ENCODE data around the gene RELB. TPM values are rescaled to one million over a fixed set of nuclear protein-coding genes. Genes with fewer than 3 reads are reported as not detected.
A peak's percentile ranks its signal among the peaks of the same experiment; 100 is the strongest.
"Not testable (repeated sequence)": the region's sequence is repeated elsewhere in the genome, so short reads cannot be mapped to it uniquely, and the experiment has no call there.

Gene RELB
- polyA plus RNA-seq, 4 donors: 5.2 to 7.7 (median 5.9) TPM

DNA sequence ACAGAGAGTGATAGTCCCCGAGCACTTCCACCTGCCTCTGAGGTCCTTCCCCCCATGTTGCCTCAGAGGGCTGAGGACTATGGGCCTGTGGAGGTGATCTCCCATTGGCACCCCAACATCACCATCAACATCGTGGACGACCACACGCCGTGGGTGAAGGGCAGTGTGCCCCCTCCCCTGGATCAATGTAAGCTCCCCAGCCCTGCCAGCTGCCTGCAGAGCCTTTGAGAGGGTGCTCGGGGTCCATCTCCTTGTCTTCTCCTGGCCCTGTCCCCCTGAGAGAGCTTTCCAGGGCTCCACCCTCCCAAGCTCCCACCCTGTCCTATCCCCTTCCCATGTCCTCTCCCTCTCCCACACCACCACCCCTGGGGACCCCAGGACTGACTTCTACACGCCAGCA is 14.9 kb upstream of the RELB start:
- DNase-seq (ENCODE audit: low read depth in 4 of 4, low spot score in 3 of 4): no peak

DNA sequence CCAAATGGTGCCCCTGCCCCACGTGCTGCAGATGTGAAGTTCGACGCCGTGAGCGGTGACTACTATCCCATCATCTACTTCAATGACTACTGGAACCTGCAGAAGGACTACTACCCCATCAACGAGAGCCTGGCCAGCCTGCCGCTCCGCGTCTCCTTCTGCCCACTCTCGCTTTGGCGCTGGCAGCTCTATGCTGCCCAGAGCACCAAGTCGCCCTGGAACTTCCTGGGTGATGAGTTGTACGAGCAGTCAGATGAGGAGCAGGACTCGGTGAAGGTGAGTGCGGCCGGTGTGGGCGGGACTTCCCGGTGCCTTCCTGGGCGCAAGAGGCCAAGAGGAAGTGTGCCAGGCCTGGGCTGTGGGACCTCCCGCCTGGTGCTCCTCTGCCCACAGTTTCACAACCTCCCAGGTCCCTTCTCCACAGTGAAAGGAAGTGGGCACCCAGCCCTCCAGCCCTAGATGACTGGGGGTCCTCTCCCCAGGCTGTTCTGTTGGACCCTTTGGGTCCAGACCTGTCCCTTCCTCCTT is 14.1 kb upstream of the RELB start:
- no peak for DNase-seq (ENCODE audit: low read depth in 4 of 4, low spot score in 3 of 4)

DNA sequence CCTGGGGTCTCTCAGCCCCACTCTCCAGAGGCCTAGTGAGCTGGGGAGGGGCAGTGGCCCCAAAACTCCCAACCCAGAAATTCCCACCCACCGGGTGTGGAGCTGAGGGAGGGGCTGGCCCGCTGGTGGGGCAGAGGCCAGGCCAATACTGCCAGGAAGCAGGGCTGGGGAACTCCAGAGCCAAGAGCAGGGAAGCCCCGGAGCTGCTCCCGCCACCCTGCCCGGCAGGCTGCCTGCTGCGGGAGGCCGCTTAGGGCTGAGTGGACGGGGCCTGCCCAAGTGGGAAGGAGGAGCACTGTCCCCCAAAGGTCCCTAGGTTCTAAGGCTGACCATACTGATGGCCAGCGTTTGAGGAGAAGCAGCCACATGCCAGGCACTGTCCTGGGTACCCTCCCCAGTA is 13.0 kb upstream of the RELB start:
- no peak for DNase-seq (ENCODE audit: low read depth in 4 of 4, low spot score in 3 of 4)

DNA sequence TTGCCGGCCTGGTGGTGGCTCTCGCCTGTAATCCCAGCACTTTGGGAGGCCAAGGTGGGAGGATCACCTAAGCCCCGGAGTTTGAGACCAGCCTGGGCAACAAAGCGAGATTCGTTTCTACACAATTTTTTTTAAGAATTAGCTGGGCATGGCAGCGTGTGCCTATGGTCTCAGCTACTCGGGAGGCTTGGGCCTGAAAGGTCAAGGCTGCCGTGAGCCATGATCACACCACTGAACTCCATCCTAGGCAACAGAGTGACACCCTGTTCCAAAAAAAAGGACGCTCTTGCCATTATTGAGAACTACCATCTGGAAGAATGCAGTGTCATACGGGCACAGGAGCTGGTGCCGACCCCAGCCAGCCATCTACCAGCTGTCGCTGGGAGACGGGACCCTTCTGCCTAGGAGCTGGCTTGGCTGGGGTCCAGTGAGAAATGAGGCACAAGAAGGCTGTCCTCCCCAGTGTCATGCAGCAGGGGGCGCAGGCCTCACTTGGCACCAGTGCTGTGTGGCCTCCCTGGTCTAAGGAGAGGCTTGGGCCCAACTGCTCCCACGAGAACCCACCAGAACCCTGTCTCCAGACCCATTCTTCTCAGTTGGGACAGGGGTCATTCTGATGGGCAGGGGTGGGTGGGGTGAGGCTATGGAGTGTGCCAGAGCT is 12.2 kb upstream of the RELB start:
- DNase-seq (ENCODE audit: low read depth in 4 of 4, low spot score in 3 of 4): peak in 1 of 4 donors; percentile 3

DNA sequence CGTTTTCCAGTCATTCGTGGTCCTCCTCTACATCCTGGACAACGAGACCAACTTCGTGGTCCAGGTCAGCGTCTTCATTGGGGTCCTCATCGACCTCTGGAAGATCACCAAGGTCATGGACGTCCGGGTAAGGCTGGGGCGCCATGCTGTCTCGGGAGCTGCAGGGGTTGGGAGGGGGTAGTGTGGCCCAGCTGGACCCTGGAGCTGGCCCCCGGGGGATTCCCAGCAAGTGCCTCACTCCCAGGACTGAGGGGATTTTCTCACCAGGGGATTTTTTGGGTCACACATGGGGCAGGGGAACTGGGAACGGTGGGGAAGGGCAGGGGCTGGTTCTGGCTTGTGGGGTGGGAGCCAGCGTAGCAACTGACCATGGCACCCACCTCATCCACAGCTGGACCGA is 10.8 kb upstream of the RELB start:
- DNase-seq (ENCODE audit: low read depth in 4 of 4, low spot score in 3 of 4): no peak

DNA sequence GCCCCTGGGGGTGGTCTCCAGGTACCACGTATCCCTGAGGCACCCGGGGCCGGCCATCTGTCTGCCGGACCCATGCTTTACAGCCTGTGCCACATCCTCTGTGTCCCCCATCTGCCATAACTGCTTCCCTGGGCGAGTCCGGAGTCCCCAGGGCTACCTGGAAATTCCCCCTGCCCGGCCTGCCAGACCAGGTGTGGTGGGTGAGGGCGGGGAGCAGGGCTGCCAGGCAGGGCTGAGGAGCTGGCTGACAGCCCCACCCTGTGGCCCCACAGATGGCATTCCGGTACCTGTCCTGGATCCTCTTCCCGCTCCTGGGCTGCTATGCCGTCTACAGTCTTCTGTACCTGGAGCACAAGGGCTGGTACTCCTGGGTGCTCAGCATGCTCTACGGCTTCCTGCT is 10.3 kb upstream of the RELB start:
- no peak for DNase-seq (ENCODE audit: low read depth in 4 of 4, low spot score in 3 of 4)

DNA sequence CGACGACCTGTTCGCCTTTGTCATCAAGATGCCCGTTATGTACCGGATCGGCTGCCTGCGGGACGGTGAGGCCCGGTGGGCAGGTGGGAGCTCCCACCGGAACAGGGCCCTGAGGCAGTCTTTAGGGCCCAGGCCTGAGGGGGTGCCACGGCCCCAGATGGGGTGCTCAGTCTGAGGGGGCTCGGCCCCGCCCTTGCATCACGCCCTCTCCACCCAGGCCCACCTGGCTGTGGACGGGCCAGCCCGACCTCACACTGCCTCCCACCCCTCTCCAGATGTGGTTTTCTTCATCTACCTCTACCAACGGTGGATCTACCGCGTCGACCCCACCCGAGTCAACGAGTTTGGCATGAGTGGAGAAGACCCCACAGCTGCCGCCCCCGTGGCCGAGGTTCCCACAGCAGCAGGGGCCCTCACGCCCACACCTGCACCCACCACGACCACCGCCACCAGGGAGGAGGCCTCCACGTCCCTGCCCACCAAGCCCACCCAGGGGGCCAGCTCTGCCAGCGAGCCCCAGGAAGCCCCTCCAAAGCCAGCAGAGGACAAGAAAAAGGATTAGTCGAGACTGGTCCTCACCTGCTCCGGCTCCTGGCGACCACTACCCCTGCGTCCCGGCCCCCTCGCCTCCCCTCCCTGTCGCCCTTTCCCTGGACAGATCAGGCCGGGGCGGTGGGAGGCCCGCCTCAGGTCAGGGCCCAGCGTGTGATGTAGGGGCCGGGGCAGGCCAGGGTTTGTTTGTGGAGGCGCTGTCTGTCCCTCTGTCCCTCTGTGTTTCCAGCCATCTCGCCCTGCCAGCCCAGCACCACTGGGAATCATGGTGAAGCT is 8.7 kb upstream of the RELB start:
- no peak for DNase-seq (ENCODE audit: low read depth in 4 of 4, low spot score in 3 of 4)

DNA sequence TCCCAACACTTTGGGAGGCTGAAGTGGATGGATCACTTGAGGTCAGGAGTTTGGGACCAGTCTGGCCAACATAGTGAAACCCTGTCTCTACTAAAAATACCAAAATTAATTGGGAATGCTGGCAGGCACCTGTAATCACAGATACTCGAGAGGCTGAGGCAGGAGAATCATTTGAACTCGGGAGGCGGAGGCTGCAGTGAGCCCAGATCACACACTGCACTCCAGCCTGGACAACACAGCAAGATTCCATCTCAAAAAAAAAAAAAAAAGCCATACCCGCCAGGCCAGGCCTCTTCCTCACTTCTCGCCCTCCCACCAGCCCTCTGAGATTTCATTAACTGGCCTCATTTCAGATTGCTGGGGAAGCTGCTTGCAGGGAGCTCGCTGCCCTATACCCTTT is 7.7 kb upstream of the RELB start:
- DNase-seq (ENCODE audit: low read depth in 4 of 4, low spot score in 3 of 4): no peak

DNA sequence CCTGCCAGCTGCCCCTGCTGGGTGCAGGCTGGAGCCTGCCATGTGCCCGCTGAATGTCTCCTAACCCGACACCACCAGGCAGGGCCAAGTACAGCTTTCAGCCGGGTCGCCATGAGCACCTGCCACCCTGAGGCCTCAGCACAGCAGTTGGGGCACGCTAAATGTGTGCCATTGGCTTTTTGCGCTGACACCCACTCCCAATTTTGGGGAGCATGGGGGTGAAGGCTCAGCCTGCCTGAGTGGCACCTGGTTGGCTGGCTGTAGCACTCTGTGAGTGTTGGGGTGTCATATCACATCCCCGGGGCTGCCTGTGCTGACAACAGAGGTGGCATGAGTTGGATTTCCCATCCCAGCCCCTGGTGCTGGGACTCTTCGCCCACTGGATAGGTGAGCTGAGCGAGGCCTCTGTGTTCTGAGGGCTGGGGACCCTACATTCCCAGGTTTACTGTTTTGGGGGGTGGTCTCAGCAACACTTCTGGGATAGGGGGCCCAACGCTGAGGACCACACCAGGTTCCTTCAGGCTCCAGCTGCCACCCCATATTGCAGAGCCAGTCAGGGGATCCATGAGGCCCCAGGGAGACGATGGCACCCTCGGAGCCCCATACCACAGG is 7.2 kb upstream of the RELB start:
- DNase-seq (ENCODE audit: low read depth in 4 of 4, low spot score in 3 of 4): no peak

DNA sequence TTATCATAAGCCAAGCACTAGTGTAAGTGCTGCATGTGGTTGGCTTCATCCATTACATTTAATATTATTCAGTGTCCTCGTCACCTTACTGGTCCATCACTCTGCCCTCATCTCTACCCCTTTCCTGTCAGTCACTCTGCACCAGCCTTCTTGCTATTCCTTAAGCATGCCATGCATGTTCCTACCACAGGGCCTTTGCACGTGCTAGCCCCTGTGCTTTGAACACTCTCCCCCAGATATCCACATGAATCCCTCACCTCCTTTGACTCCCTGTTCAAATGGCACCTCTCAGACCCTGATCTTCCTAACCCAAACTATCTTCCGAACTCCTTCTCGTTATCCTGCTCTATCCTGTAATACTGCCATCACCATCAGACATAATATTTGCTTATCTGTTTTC is 3.2 kb upstream of the RELB start:
- DNase-seq (ENCODE audit: low read depth in 4 of 4, low spot score in 3 of 4): no peak

DNA sequence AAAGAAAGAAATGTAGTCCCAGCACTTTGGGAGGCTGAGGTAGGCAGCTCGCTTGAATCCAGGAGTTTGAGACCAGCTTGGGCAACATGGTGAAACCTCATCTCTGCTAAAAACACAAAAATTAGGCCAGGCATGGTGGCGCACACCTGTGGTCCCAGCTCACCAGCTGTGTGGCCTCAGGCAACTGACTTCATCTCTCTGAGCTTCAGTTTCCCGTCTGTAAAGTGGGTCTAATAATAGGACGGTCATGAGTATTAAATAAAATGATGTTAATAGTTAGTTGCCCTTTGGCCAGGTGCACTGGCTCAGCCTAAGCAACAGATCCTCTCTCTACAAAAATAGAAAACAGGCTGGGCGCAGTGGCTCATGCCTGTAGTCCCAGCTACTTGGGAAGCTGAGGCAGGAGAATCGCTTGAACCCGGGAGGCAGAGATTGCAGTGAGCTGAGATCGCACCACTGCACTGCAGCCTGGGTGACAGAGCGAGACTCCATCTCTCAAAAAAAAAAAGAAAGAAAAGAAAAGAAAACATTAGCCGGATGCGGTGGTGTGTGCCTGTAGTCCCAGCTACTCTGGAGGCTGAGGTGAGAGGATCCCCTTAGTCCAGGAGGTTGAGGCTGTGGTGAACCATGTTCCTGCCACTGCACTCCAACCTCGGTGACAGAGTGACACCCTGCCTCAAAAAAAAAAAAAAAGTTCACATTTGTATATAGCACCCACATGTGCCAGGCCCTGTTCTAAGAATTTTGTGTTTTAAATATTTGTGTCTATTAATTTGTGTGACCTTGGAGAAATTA is 1.9 kb upstream of the RELB start:
- DNase-seq (ENCODE audit: low read depth in 4 of 4, low spot score in 3 of 4): not testable (repeated sequence)

DNA sequence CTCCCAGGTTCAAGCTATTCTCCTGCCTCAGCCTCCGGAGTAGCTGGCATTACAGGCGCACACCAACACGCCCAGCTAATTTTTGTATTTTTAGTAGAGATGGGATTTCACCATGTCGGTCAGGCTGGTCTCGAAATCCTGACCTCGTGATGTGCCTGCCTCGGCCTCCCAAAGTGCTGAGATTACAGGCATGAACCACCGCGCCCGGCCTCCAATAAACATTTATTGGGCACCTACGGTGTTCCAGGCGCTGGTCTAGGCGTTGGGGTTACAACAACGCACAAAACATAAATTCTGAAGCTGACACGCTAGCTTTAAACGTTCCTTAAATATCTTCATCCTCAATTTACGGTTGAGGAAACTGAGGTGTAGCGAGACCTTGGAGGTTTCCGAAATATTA is 599 bp upstream of the RELB start:
- DNase-seq (ENCODE audit: low read depth in 4 of 4, low spot score in 3 of 4): not testable (repeated sequence)

DNA sequence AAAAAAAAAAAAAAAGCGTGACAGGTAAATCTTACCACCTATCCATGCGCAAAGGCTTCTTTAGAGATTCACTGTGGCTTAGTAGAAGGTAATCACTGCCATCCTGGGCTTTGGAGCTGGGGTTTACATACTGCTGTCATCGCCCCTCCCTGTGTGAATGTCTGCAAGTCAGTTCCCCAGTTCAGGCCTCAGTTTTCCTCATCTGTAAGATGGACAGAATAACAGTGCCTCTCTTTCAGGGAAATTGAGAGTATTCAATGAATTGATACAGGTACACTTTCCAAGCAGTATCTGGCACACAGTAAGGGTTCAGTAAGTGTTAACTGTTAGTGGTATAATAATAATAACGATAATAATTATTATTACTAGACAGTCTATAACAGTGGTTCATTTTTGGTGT is 2.2 kb downstream of the RELB start:
- DNase-seq (ENCODE audit: low read depth in 4 of 4, low spot score in 3 of 4): no peak

DNA sequence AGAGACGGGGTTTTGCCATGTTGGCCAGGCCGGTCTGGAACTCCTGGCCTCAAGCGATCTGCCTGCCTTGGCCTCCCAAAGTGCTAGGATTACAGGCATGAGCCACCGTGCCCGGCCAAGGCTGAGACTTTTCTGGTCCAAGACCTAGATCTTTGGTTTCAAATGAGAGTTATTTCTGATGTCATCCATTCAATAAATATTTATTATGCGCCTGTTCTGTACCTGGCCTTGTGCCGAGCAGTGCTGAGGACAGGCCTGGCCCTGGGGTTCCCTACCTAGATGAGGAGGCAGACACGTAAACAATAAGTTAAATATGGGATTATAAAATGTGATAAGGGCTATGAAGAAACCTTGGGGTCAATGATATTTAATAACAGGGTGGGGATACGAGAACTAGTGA is 4.5 kb downstream of the RELB start:
- DNase-seq (ENCODE audit: low read depth in 4 of 4, low spot score in 3 of 4): no peak

DNA sequence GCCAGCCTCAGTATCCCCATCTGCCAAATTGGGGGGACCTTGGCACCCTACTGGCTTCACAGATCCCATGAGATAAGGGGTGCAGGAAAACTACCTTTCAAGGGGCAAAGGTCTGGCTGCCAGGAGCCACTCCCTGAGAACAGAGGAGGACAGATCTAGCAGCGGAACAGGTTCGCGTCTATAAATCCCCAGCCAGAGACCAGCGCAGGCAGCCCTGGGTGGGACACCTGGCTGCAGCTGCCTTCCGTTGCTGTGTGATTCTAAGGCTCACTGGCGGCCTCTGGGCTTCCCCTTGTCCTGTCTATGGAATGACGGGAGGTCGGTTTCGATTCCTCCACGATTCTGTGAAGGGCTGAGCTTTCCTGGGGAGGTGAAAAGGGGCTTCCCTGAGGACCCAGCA is 7.3 kb downstream of the RELB start:
- no peak for DNase-seq (ENCODE audit: low read depth in 4 of 4, low spot score in 3 of 4)

DNA sequence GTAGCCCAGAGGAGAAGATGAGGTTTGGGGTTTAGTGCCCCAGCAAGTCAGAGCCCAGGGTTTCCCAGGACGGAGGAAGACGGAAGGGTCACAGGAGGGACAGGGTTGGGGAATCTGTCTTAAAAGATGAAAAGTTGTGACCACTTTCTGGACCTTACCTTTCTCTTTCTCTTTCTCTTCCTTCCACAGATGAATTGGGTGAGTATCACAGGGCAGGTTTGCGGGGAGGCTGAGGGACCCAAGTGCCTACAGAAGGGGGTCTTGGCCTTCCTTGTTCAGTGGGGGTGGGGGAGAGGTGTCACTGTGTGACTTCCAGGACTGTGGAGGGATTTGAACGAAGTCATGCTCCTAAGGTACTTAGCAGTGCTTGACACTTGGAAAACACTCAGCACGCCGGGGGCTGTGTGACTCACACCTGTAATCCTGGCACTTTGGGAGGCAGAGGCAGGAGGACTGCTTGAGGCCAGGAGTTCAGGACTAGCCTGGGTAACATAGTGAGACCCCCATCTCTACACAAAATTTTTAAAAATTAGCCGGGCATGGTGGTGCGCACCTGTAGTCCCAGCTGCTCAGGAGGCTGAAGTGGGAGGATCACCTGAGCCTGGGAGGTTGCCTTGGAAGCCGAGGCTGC is 8.5 kb downstream of the RELB start:
- no peak for DNase-seq (ENCODE audit: low read depth in 4 of 4, low spot score in 3 of 4)

DNA sequence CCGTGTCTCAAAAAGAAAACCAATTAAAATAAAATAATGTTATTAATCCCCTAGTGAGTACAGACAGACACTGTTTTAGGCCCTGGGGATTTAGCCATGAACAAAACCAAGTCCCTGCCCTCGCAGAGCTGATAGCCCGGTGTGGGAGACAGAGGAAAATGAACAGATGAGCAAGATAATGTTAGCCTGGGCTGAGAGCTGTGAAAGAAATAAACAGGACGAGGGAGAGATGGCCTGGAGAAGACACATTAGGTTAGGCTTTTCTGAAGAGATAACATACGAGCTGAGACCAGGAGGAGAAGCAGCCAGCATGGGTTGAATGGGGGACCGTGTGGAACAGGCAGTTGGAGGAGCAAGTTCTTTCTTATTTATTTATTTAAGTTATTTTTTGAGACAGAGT is 9.0 kb downstream of the RELB start:
- no peak for DNase-seq (ENCODE audit: low read depth in 4 of 4, low spot score in 3 of 4)

DNA sequence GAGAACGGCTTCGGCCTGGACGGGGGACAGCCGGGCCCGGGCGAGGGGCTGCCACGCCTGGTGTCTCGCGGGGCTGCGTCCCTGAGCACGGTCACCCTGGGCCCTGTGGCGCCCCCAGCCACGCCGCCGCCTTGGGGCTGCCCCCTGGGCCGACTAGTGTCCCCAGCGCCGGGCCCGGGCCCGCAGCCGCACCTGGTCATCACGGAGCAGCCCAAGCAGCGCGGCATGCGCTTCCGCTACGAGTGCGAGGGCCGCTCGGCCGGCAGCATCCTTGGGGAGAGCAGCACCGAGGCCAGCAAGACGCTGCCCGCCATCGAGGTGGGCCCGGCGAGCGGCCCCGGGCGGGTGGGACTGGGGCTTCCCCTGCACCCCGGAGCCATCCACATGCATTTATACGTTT is 10.7 kb downstream of the RELB start:
- DNase-seq (ENCODE audit: low read depth in 4 of 4, low spot score in 3 of 4): no peak

DNA sequence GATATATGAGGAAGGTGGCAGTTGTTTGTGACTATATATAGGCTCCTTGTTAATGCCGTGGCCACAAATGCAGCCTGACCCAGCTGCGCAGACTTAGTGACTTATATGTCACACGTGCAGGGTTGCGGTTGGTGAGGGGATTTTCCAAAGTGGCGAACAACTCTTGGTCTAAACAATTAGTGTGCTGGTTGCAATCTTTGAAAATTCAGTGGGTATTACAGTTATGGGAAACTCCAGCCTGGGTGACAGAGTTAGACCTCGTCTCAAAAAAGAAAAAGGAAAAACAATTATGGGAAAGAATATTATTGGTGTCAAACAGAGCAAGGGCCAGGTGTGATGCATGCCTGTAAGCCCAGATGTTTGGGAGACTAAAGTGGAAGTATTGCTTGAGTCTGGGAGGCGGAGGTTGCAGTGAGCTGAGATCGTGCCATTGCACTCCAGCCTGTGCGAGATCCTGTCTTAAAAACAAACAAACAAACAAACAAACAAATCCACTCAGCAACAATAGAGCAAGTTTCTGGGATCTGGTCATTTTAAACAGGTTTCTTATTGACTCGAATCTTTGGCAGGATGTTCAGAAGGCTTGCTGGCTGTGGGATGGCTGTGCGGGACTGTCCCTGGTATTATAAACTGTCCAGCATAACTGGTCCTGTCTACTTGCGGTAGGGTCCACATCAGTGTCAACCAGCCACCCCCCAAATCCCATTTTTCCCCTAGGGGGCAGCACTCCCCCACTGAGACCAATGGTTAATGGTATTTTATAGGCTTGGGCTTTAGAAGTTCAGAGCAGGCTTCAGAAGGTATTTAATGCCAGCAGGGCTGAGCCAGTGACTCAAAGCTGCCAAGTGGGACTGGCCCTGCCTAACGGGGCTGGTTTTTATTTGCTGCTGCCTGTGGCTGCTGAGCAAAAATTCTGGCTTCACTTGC is 15.4 kb downstream of the RELB start:
- peak; percentile 17 to 33 (median 22) for DNase-seq (ENCODE audit: low read depth in 4 of 4, low spot score in 3 of 4)

Measured in right renal pelvis (tissue), 4 donors.